ENCODE data around the gene SULT6B1. TPM values are rescaled to one million over a fixed set of nuclear protein-coding genes. Genes with fewer than 3 reads are reported as not detected.

Gene SULT6B1
- total RNA-seq, 3 donors from 2014 or later (not counting 1 experiment from before 2014, with no cell fraction given) = not detected

- Mint-ChIP-seq H3K4me1 (peaks cover 5 to 13% of the 10 kb centered on the region in 2 donors), H3K36me3 (peaks cover 14% of the 10 kb centered on the region)
Measured at GRCh38 chr2:37143974-37144373, 44.5 kb downstream of the SULT6B1 start.

DNA sequence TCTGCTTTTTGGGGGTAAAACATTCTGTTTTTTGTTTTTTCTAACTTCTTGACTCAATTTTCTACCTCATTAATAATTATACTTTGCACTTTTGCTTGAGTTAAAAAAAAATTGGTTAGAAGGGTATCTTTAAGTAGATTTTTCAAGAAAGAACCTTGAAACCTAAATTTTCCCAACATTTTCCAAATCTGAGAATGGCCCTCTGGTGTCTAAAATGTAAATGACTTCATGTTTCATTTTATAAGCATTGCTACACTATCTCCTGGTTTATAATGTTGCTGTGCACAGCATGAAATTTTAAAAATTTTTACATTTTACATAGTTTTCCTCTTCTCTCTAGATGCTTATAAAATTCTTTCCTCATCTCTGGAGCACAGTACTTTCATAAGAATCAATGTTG lies 45.9 kb downstream of the SULT6B1 start:
- no peak for DNase-seq
- H3K9me3 Mint-ChIP-seq = no peaks in the 10 kb centered on the region
- Histone ChIP-seq H3K9me3 (ENCODE audit: control insufficient read depth, insufficient read depth, low read length) (no peaks in the 10 kb centered on the region), H3K36me3 (ENCODE audit: control insufficient read depth, insufficient read depth, low read length) (peaks cover 61% of the 10 kb centered on the region), H3K4me3 (ENCODE audit: low read length) (no peak overlapping the region), H3K27me3 (ENCODE audit: control insufficient read depth, insufficient read depth, low read length) (no peaks in the 10 kb centered on the region), H3K4me1 (ENCODE audit: control insufficient read depth, insufficient read depth, low read length) (no peaks in the 10 kb centered on the region), H3K27ac (ENCODE audit: low read length) (no peak overlapping the region)
- H3K36me3 Mint-ChIP-seq = peaks cover 14% of the 10 kb centered on the region
- no peaks in the 10 kb centered on the region for H3K27me3 Mint-ChIP-seq (ENCODE audit: low read depth in 2 of 2)
- peak overlapping the region in 1 of 2 donors; percentile 46 for H3K27ac Mint-ChIP-seq
- intact Hi-C loops (cut with micrococcal nuclease) = no loop called here
- TF ChIP-seq, protein P1, sequence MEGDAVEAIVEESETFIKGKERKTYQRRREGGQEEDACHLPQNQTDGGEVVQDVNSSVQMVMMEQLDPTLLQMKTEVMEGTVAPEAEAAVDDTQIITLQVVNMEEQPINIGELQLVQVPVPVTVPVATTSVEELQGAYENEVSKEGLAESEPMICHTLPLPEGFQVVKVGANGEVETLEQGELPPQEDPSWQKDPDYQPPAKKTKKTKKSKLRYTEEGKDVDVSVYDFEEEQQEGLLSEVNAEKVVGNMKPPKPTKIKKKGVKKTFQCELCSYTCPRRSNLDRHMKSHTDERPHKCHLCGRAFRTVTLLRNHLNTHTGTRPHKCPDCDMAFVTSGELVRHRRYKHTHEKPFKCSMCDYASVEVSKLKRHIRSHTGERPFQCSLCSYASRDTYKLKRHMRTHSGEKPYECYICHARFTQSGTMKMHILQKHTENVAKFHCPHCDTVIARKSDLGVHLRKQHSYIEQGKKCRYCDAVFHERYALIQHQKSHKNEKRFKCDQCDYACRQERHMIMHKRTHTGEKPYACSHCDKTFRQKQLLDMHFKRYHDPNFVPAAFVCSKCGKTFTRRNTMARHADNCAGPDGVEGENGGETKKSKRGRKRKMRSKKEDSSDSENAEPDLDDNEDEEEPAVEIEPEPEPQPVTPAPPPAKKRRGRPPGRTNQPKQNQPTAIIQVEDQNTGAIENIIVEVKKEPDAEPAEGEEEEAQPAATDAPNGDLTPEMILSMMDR (IDR thresholded peaks at IDR 0.05) = no peak
- ATAC-seq = no peak
- H3K4me1 Mint-ChIP-seq = peaks cover 0 to 5% of the 10 kb centered on the region in 2 donors
- H3K4me3 Mint-ChIP-seq = no peak overlapping the region

More at GRCh38 chr2:37143974-37144373, 44.5 kb downstream of the SULT6B1 start:
- no peak overlapping the region for H3K27ac Mint-ChIP-seq
- H3K9me3 Mint-ChIP-seq = no peaks in the 10 kb centered on the region
- Histone ChIP-seq H3K4me1 (ENCODE audit: control insufficient read depth, insufficient read depth, low read length) (no peaks in the 10 kb centered on the region), H3K36me3 (ENCODE audit: control insufficient read depth, insufficient read depth, low read length) (peaks cover 61% of the 10 kb centered on the region), H3K9me3 (ENCODE audit: control insufficient read depth, insufficient read depth, low read length) (no peaks in the 10 kb centered on the region), H3K4me3 (ENCODE audit: low read length) (no peak overlapping the region), H3K27me3 (ENCODE audit: control insufficient read depth, insufficient read depth, low read length) (no peaks in the 10 kb centered on the region), H3K27ac (ENCODE audit: low read length) (no peak overlapping the region)
- no peak overlapping the region for H3K4me3 Mint-ChIP-seq
- 92% methylated on average over 1 of the region's 1 CpG for WGBS (ENCODE audit: insufficient coverage)
- no peak for DNase-seq
- H3K27me3 Mint-ChIP-seq (ENCODE audit: low read depth in 2 of 2) = no peaks in the 10 kb centered on the region
- intact Hi-C loops (cut with micrococcal nuclease) = no loop called here
- TF ChIP-seq, protein P1 (IDR thresholded peaks at IDR 0.05) = no peak
- ATAC-seq = no peak

DNA sequence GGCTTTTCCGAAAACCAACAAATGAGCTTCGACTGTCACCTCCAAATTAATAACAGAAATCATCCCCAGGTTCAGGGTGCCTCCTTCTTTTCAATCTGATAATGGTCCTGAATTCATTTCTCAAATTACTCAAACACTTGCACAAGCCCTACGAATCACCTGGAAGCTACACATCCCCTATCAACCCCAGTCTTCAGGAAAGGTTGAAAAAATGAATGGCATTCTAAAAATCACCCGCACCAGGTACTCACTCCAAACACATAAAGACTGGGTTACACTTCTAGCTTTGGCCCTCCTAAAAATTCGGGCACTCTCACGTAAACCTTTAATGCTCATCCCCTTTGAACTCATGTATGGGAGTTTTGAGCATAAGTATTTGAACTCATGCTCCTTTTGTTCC lies 55.6 kb downstream of the SULT6B1 start:
- WGBS (ENCODE audit: insufficient coverage) = over 99% methylated on average over 5 of the region's 6 CpGs
- H3K9me3 Mint-ChIP-seq = no peaks in the 10 kb centered on the region
- ATAC-seq (no peak), DNase-seq (no peak)
- intact Hi-C loops (cut with micrococcal nuclease) = no loop called here
- H3K36me3 Mint-ChIP-seq = peaks cover 28% of the 10 kb centered on the region
- Histone ChIP-seq H3K4me1 (ENCODE audit: control insufficient read depth, insufficient read depth, low read length) (no peaks in the 10 kb centered on the region), H3K36me3 (ENCODE audit: control insufficient read depth, insufficient read depth, low read length) (peaks cover 65% of the 10 kb centered on the region), H3K4me3 (ENCODE audit: low read length) (no peak overlapping the region), H3K9me3 (ENCODE audit: control insufficient read depth, insufficient read depth, low read length) (no peaks in the 10 kb centered on the region), H3K27ac (ENCODE audit: low read length) (no peak overlapping the region), H3K27me3 (ENCODE audit: control insufficient read depth, insufficient read depth, low read length) (no peaks in the 10 kb centered on the region)
- TF ChIP-seq, protein P1 (IDR thresholded peaks at IDR 0.05) = no peak
- no peaks in the 10 kb centered on the region for H3K27me3 Mint-ChIP-seq (ENCODE audit: low read depth in 2 of 2)
- H3K27ac Mint-ChIP-seq = no peak overlapping the region
- peaks cover 0 to 17% of the 10 kb centered on the region in 2 donors for H3K4me1 Mint-ChIP-seq
- H3K4me3 Mint-ChIP-seq = no peak overlapping the region

- Mint-ChIP-seq H3K36me3 (peaks cover 2% of the 10 kb centered on the region), H3K27ac (no peak overlapping the region), H3K9me3 (no peaks in the 10 kb centered on the region), H3K4me1 (peaks cover 7 to 8% of the 10 kb centered on the region in 2 donors), H3K27me3 (ENCODE audit: low read depth in 2 of 2) (no peaks in the 10 kb centered on the region), H3K4me3 (no peak overlapping the region)
- H3K4me3 ChIP-seq (ENCODE audit: low read length) = no peak overlapping the region
- no peaks in the 10 kb centered on the region for H3K9me3 ChIP-seq (ENCODE audit: control insufficient read depth, insufficient read depth, low read length)
- intact Hi-C loops (cut with micrococcal nuclease) = no loop called here
- H3K36me3 ChIP-seq (ENCODE audit: control insufficient read depth, insufficient read depth, low read length) = peaks cover 24% of the 10 kb centered on the region
- WGBS (ENCODE audit: insufficient coverage) = 100% methylated on average over 2 of the region's 2 CpGs
- ATAC-seq = no peak
- H3K27ac ChIP-seq (ENCODE audit: low read length) = no peak overlapping the region
- no peak for DNase-seq
- TF ChIP-seq, protein P1 (IDR thresholded peaks at IDR 0.05) = no peak
- no peaks in the 10 kb centered on the region for H3K27me3 ChIP-seq (ENCODE audit: control insufficient read depth, insufficient read depth, low read length)
- no peaks in the 10 kb centered on the region for H3K4me1 ChIP-seq (ENCODE audit: control insufficient read depth, insufficient read depth, low read length)
Measured at GRCh38 chr2:37125416-37125815, 63.1 kb downstream of the SULT6B1 start.

All from natural killer cell (primary cell).